GM21447 (cell line): ENCODE measurements around the gene TPGS2.

Experiments used
- ATAC-seq: cut with Tn5 transposase; IDR thresholded peaks from one replicate; pipeline ENCODE4 v1.9.1; 2021; ENCODE audit not compliant: unreplicated experiment

TPGS2 gene

GRCh38 chr18:36744261-36744876 is 84.4 kb downstream of the TPGS2 start:
- ATAC-seq = no peak
